Lung microvascular endothelial cell (primary cell): ENCODE measurements around the gene CISH. TPM values are rescaled to one million over a fixed set of nuclear protein-coding genes. Genes with fewer than 3 reads are reported as not detected.

Source experiments
- DNase-seq, 2 donors: peaks; one replicate each; pipeline versions ENCODE4 v3.0.0 to v3.0.0-alpha.2; 2010; ENCODE audit warnings: low read depth in 2 of 2
- total RNA-seq: library from RNA; depleted of rRNA; stranded (reverse); fragments of >200 nt; gene quantifications from 2 replicates; pipeline ENCODE4 v1.2.1, GENCODE V29; 2014

Gene CISH
- 0.20 and 0.22 TPM in 2 replicates for total RNA-seq

GRCh38 chr3:50611464-50612233 is at the start of gene CISH:
CISH (minus strand) TSS chr3:50611774; CDS start chr3:50611650, 124 bp downstream.
- DNase-seq: peak; percentile 84 to 92

GRCh38 chr3:50660386-50660785 is 48.8 kb upstream of the CISH start:
- DNase-seq: no peak

GRCh38 chr3:50658831-50659230 is 47.3 kb upstream of the CISH start:
- no peak for DNase-seq

- DNase-seq: no peak
These were observed 46.8 kb upstream of the CISH start for GRCh38 chr3:50658416-50658815.

- no peak for DNase-seq
These were observed 46.2 kb upstream of the CISH start for GRCh38 chr3:50657816-50658215.

GRCh38 chr3:50657407-50657806 is 45.8 kb upstream of the CISH start:
- no peak for DNase-seq

GRCh38 chr3:50656417-50657195 is 45.0 kb upstream of the CISH start:
- no peak for DNase-seq

- no peak for DNase-seq
These were observed 43.6 kb upstream of the CISH start for GRCh38 chr3:50655009-50655830.

- no peak for DNase-seq
These were observed 42.5 kb upstream of the CISH start for GRCh38 chr3:50653937-50654595.

GRCh38 chr3:50652709-50653108 is 41.1 kb upstream of the CISH start:
- DNase-seq: peak; percentile 31 to 35

- no peak for DNase-seq
These were observed 40.5 kb upstream of the CISH start for GRCh38 chr3:50651920-50652529.

GRCh38 chr3:50651445-50651844 is 39.9 kb upstream of the CISH start:
- no peak for DNase-seq

GRCh38 chr3:50650018-50650417 is 38.4 kb upstream of the CISH start:
- no peak for DNase-seq

- no peak for DNase-seq
These were observed 37.9 kb upstream of the CISH start for GRCh38 chr3:50649451-50649931.

- no peak for DNase-seq
These were observed 37.4 kb upstream of the CISH start for GRCh38 chr3:50648944-50649343.

- DNase-seq: no peak
These were observed 36.7 kb upstream of the CISH start for GRCh38 chr3:50648313-50648712.

- no peak for DNase-seq
These were observed 33.8 kb upstream of the CISH start for GRCh38 chr3:50645378-50645777.

- no peak for DNase-seq
These were observed 33.0 kb upstream of the CISH start for GRCh38 chr3:50644561-50644960.

- DNase-seq: no peak
These were observed 30.8 kb upstream of the CISH start for GRCh38 chr3:50642382-50642781.

GRCh38 chr3:50639055-50639494 is 27.5 kb upstream of the CISH start:
- DNase-seq: no peak

- no peak for DNase-seq
These were observed 26.4 kb upstream of the CISH start for GRCh38 chr3:50637945-50638344.
